Large intestine (tissue), 3 donors: ENCODE data around the gene MAPK8IP3. TPM values are rescaled to one million over a fixed set of nuclear protein-coding genes. Genes with fewer than 3 reads are reported as not detected.

Experiments
- DNase-seq, 2 donors: peaks; one replicate each; pipeline versions ENCODE4 v3.0.0 to v3.0.0-alpha.2; 2013
- H3K27ac ChIP-seq: one replicate; pipeline ENCODE4 v1.5.1; 2013; ENCODE audit warnings: low read length
- H3K27me3 ChIP-seq: 2 replicates; pipeline ENCODE4 v1.6.1; 2013; ENCODE audit warnings: low read length; ENCODE audit not compliant: control insufficient read depth, insufficient read depth
- H3K36me3 ChIP-seq: 2 replicates; pipeline ENCODE4 v1.6.1; 2013; ENCODE audit warnings: low read length; ENCODE audit not compliant: control insufficient read depth, insufficient read depth
- H3K4me1 ChIP-seq: one replicate; pipeline ENCODE4 v1.6.1; 2013; ENCODE audit warnings: low read length; ENCODE audit not compliant: control insufficient read depth, insufficient read depth
- H3K4me3 ChIP-seq: one replicate; pipeline ENCODE4 v1.5.1; 2013; ENCODE audit warnings: low read length
- H3K9me3 ChIP-seq: one replicate; pipeline ENCODE4 v1.6.1; 2013; ENCODE audit warnings: mild to moderate bottlenecking, low read depth, low read length, moderate library complexity; ENCODE audit not compliant: control insufficient read depth
- WGBS: methylation state at CpG from one replicate; pipeline ENCODE4 v1.1.5; 2013; ENCODE audit warnings: low lambda C conversion rate; ENCODE audit not compliant: insufficient coverage; 5-methylcytosine and 5-hydroxymethylcytosine counted together
- polyA plus RNA-seq: library from polyadenylated mRNA; unstranded; fragments of 120-200 nt; gene quantifications from one replicate; pipeline ENCODE4 v1.2.1, GENCODE V29; 2013

MAPK8IP3 gene
- polyA plus RNA-seq, 1 donor, result 67.8 TPM

DNA sequence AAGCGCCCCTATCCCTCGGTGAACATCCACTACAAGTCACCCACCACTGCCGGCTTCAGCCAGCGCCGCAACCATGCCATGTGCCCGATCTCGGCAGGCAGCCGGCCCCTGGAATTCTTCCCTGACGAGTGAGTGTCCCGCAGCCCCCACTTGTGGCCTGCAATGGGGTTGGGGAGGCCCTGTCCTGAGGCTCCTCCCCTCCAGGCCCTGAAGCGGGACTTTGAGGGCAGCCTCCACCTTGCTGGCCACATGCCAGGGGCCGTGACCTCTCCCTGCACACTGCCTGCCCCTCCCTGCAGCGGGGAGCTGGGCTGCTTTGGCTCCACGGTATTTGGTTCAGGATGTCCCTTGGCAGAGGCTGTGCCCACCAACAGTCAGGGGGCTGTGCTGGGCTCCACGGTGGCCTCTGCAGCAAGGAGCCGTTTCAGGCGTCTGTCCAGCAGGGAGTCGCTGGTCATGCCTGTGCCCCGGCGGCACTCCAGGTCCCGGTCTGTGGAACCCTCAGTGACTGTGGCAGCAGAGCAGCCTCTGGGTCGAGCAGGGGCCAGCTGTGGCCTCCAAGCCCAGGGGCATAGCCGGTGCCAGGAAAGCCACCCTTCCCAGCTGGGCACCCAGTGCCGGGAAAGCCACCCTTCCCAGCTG is 57.0 kb downstream of the MAPK8IP3 start:
- Histone ChIP-seq H3K27ac (no peak overlapping the region), H3K9me3 (peaks cover 9% of the 10 kb centered on the region), H3K4me3 (no peak overlapping the region), H3K4me1 (peaks cover 5% of the 10 kb centered on the region), H3K27me3 (no peaks in the 10 kb centered on the region), H3K36me3 (peaks cover 68% of the 10 kb centered on the region)
- DNase-seq, result no peak
- WGBS, result no CpG with 5 or more reads among the region's 24 CpGs

DNA sequence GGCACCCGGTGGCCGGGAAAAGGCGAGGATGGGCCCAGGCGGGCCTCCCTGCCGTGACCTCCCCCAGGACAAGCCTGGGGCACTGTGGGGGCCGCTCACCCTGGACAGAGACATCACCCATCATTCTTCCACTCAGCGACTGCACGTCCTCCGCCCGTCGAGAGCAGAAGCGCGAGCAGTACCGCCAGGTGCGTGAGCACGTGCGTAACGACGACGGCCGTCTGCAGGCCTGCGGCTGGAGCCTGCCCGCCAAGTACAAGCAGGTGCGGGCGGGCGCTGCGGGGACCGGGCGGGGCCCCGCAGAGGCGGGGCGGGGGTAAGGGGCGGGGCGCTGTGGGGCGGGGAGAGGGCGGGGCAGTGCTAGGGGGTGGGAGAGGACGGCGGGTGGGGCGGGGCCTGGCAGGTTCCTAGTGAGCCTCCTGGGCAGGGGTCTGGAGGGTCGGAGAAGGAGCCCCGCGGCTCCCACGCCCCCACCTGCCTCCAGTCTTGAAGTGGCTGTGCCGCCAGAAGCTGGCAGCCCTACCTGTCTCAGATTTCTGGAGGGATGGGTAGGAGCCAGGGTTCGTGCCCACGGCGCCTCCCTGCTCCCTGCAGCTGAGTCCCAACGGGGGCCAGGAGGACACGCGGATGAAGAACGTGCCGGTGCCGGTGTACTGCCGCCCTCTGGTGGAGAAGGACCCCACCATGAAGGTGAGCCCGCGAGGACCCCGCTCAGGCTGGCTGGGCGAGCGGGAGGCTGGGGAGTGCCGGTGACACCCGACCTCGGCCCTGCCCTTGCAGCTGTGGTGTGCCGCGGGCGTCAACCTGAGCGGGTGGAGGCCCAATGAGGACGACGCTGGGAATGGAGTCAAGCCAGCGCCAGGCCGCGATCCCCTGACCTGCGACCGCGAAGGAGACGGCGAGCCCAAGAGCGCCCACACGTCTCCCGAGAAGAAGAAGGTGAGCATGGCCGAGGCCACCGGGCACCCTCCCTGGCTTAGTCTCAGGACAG is 57.8 kb downstream of the MAPK8IP3 start:
- Histone ChIP-seq H3K9me3 (peaks cover 9% of the 10 kb centered on the region), H3K4me1 (no peaks in the 10 kb centered on the region), H3K4me3 (no peak overlapping the region), H3K27me3 (no peaks in the 10 kb centered on the region), H3K36me3 (peaks cover 74% of the 10 kb centered on the region), H3K27ac (no peak overlapping the region)
- no CpG with 5 or more reads among the region's 81 CpGs for WGBS
- DNase-seq, result no peak

DNA sequence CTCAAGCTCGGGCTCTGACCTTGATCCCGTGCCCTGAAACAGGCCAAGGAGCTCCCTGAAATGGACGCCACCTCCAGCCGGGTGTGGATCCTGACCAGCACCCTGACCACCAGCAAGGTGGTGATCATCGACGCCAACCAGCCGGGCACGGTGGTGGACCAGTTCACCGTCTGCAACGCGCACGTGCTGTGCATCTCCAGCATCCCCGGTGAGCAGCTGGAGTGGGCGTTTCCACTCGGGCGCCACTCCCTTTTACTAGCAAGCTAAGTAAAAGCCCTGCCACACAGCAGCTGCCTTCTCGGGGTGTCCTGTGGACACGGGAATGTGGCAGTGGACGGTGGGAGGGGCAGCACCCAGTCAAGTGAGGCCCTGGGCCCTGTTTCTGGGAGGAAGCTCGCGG is 59.0 kb downstream of the MAPK8IP3 start:
- Histone ChIP-seq H3K36me3 (peaks cover 80% of the 10 kb centered on the region), H3K4me3 (no peak overlapping the region), H3K4me1 (no peaks in the 10 kb centered on the region), H3K27ac (no peak overlapping the region), H3K27me3 (no peaks in the 10 kb centered on the region), H3K9me3 (peaks cover 8% of the 10 kb centered on the region)
- WGBS, result no CpG with 5 or more reads among the region's 21 CpGs
- DNase-seq, result no peak

DNA sequence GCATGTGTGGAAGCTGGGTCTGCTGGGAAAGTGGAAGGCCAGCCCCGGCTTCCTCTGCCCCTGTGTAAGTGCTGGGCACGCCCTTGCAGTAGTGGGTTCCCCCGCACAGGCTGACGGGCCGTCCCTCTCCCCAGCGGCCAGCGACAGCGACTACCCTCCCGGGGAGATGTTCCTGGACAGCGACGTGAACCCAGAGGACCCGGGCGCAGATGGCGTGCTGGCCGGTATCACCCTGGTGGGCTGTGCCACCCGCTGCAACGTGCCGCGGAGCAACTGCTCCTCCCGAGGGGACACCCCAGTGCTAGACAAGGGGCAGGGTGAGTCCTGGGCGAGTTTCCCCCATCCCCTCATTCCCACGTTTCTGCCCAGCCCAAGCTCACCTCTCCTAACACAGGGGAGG is 59.8 kb downstream of the MAPK8IP3 start:
- WGBS, result no CpG with 5 or more reads among the region's 22 CpGs
- Histone ChIP-seq H3K4me1 (peaks cover 5% of the 10 kb centered on the region), H3K4me3 (no peak overlapping the region), H3K9me3 (peaks cover 8% of the 10 kb centered on the region), H3K27me3 (no peaks in the 10 kb centered on the region), H3K36me3 (peaks cover 82% of the 10 kb centered on the region), H3K27ac (no peak overlapping the region)
- DNase-seq, result no peak

DNA sequence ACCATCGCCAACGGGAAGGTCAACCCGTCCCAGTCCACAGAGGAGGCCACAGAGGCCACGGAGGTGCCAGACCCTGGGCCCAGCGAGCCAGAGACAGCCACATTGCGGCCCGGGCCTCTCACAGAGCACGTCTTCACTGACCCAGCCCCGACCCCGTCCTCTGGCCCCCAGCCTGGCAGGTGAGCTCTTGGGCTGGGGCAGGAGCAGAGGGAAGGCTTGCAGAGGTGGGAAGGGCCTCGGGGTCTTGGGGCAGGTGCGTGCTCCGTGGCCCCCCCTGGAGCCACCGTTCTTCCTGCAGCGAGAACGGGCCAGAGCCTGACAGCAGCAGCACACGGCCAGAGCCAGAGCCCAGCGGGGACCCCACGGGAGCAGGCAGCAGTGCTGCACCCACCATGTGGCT is 60.2 kb downstream of the MAPK8IP3 start:
- DNase-seq, result no peak
- Histone ChIP-seq H3K36me3 (peaks cover 80% of the 10 kb centered on the region), H3K27ac (no peak overlapping the region), H3K4me3 (no peak overlapping the region), H3K4me1 (peaks cover 5% of the 10 kb centered on the region), H3K27me3 (no peaks in the 10 kb centered on the region), H3K9me3 (peaks cover 8% of the 10 kb centered on the region)
- no CpG with 5 or more reads among the region's 19 CpGs for WGBS

DNA sequence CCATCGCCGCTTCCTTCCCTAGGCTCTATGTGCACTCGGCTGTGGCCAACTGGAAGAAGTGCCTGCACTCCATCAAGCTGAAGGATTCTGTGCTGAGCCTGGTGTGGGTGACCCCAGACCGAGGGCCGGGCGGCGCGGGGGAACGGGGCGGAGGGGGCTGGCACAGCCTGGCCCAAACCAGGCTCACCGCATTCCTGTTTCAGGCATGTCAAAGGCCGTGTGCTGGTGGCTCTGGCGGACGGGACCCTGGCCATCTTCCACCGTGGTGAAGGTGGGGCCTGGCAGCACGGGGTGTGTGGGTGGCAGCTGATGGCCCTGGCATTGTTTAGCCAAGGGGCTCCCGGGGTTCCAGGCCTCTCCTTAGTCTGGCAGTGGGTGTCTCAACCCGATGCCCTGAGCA is 60.7 kb downstream of the MAPK8IP3 start:
- WGBS, result no CpG with 5 or more reads among the region's 18 CpGs
- no peak overlapping the region for H3K4me3 ChIP-seq
- DNase-seq, result no peak
- H3K36me3 ChIP-seq, result peaks cover 80% of the 10 kb centered on the region
- no peaks in the 10 kb centered on the region for H3K27me3 ChIP-seq
- peaks cover 8% of the 10 kb centered on the region for H3K9me3 ChIP-seq
- no peak overlapping the region for H3K27ac ChIP-seq
- peaks cover 6% of the 10 kb centered on the region for H3K4me1 ChIP-seq

DNA sequence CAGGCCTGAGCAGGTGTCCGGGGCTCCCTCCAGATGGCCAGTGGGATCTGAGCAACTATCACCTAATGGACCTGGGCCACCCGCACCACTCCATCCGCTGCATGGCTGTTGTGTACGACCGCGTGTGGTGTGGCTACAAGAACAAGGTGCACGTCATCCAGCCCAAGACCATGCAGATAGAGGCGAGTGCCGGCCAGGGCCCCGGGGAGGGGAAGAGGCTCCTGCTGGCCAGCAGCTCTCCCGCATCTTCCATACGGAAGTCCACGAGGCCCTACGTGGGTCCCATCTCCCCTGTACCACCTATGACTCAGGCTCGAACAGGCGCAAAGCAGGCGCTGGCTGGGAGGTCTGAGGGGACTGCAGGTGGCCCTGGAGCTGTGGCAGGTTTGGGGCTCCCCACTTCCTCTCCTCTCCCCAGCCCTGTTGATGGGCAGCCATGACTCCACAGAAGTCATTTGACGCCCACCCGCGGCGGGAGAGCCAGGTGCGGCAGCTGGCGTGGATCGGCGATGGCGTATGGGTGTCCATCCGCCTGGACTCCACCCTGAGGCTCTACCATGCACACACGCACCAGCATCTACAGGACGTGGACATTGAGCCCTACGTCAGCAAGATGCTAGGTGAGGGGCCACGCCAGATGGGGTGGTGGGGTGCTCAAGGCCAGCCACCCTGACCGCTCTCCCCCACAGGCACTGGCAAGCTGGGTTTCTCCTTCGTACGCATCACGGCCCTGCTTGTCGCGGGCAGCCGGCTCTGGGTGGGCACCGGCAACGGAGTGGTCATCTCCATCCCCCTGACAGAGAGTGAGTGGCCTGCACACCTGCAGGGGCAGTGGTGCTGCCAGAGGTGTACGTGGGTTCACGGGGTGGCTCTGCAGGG is 61.4 kb downstream of the MAPK8IP3 start:
- no CpG with 5 or more reads among the region's 42 CpGs for WGBS
- H3K27me3 ChIP-seq, result no peaks in the 10 kb centered on the region
- no peak overlapping the region for H3K27ac ChIP-seq
- DNase-seq, result no peak
- peaks cover 74% of the 10 kb centered on the region for H3K36me3 ChIP-seq
- peaks cover 8% of the 10 kb centered on the region for H3K9me3 ChIP-seq
- no peak overlapping the region for H3K4me3 ChIP-seq
- H3K4me1 ChIP-seq, result peaks cover 12% of the 10 kb centered on the region

DNA sequence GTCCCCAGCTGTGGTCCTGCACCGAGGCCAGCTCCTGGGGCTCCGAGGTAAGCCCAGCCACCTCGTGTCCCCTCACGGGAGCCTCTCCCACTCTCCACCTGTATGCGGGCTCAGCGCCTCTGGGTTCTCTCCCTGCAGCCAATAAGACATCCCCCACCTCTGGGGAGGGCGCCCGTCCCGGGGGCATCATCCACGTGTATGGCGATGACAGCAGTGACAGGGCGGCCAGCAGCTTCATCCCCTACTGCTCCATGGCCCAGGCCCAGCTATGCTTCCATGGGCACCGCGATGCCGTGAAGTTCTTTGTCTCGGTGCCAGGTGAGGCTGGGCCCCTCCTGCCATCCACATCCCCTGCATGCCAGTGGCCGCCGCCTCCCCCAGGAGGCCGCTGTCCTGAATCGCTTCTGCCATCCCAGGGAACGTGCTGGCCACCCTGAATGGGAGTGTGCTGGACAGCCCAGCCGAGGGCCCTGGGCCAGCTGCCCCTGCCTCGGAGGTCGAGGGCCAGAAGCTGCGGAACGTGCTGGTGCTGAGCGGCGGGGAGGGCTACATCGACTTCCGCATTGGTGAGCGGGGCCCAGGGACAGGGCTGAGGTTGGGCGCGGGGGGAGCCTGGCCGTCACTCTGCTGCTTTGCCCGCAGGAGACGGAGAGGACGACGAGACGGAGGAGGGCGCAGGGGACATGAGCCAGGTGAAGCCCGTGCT is 62.2 kb downstream of the MAPK8IP3 start:
- H3K27ac ChIP-seq, result no peak overlapping the region
- peaks cover 12% of the 10 kb centered on the region for H3K4me1 ChIP-seq
- H3K27me3 ChIP-seq, result no peaks in the 10 kb centered on the region
- peaks cover 66% of the 10 kb centered on the region for H3K36me3 ChIP-seq
- peaks cover 6% of the 10 kb centered on the region for H3K9me3 ChIP-seq
- WGBS, result no CpG with 5 or more reads among the region's 41 CpGs
- DNase-seq, result no peak
- no peak overlapping the region for H3K4me3 ChIP-seq

DNA sequence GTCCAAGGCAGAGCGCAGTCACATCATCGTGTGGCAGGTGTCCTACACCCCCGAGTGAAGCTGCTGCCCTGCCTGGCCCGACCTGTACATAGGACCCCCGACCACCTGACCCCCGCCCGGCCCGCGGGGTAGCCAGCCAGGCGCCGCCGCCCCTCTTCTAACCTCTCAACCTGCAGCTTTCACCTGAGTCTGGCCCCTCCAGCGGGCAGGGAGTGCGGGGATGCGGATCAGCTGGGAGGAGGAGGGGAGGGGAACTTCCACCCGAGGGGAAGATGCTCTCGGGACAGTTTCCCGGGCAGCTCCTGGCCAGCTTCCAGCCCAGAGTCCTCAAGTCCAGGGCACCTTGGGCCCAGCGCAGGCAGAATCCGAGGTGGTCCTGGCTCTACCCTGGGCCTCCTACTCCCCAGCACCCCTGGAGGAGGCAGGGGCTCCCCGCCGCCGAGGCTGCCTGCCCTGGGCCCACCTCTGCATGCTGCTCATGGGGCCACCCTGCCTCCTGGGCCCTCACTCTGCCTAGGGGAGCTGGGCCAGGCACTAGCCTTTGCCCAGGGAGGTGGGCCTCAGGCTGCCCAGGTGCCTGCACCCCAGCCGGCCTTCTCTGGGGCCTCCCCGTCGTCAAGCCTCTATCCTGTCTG is 62.9 kb downstream of the MAPK8IP3 start:
- H3K4me3 ChIP-seq, result no peak overlapping the region
- DNase-seq, result no peak
- H3K4me1 ChIP-seq, result peaks cover 13% of the 10 kb centered on the region
- H3K36me3 ChIP-seq, result peaks cover 62% of the 10 kb centered on the region
- H3K27ac ChIP-seq, result no peak overlapping the region
- H3K27me3 ChIP-seq, result no peaks in the 10 kb centered on the region
- whole genome bisulfite sequencing, result no CpG with 5 or more reads among the region's 26 CpGs
- peaks cover 3% of the 10 kb centered on the region for H3K9me3 ChIP-seq
